ENCODE data around the gene OR1A2.
"Not testable (repeated sequence)": the region's sequence is repeated elsewhere in the genome, so short reads cannot be mapped to it uniquely, and the experiment has no call there.

DNA sequence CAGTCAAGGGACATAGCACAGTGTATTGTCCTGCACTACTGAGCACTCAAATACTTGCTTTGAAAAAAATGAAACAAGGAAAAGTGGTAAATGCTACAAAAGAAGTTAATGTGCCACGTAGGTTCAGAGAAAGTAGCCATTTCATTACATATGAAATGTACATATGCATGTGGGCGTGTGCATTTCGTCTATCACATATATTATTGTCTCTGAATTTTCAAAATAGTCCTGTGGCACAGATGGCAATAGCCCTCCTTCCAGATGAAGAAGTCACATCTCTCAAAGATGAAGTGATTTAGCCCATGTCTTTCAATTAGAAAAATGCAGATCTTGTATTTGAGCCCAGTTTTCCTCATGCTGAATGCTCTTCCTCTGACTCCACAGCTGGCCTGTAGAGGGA is 22.7 kb downstream of the OR1A2 start:
- not testable (repeated sequence) for TF ChIP-seq CTCF (IDR thresholded peaks at IDR 0.05); POLR2A (IDR thresholded peaks at IDR 0.05); POLR2AphosphoS5 (IDR thresholded peaks at IDR 0.05); EP300 (IDR thresholded peaks at IDR 0.05; ENCODE audit: low read depth)
